Neural crest cell (in vitro differentiated cells): ENCODE data around the gene UCN. TPM values are rescaled to one million over a fixed set of nuclear protein-coding genes. Genes with fewer than 3 reads are reported as not detected.

Experiments
- DNase-seq: peaks from one replicate; pipeline ENCODE4 v3.0.0; 2021; ENCODE audit warnings: low read depth, mixed read lengths, low spot score
- H3K27ac Mint-ChIP-seq: one replicate; pipeline ENCODE4 v1.8.0; 2021; ENCODE audit warnings: mild to moderate bottlenecking, mixed read lengths; ENCODE audit not compliant: unreplicated experiment
- H3K27me3 Mint-ChIP-seq: 2 replicates; pipeline ENCODE4 v1.8.0; 2021; ENCODE audit warnings: low read depth, mild to moderate bottlenecking, mixed read lengths
- H3K36me3 Mint-ChIP-seq: 2 replicates; pipeline ENCODE4 v1.8.0; 2021; ENCODE audit warnings: low read depth, mild to moderate bottlenecking, mixed read lengths
- H3K4me1 Mint-ChIP-seq: 2 replicates; pipeline ENCODE4 v1.8.0; 2021; ENCODE audit warnings: mixed read lengths
- H3K4me3 Mint-ChIP-seq: one replicate; pipeline ENCODE4 v1.8.0; 2021; ENCODE audit warnings: mild to moderate bottlenecking, mixed read lengths
- H3K9me3 Mint-ChIP-seq: 2 replicates; pipeline ENCODE4 v1.8.0; 2021; ENCODE audit warnings: mixed read lengths
- total RNA-seq: library from RNA; stranded (reverse); gene quantifications from 2 replicates; pipeline ENCODE4 v1.2.1, GENCODE V29; 2021
- TF ChIP-seq, protein P1 (sequence below): fragments of 200-600 bp; sonication (generic); conservative IDR thresholded peaks from 2 replicates; pipeline ENCODE4 v1.5.0; 2021; ENCODE audit warnings: antibody characterized with exemption, mild to moderate bottlenecking

UCN gene
- total RNA-seq, 1 donor from 2014 or later = 1.9 TPM

DNA sequence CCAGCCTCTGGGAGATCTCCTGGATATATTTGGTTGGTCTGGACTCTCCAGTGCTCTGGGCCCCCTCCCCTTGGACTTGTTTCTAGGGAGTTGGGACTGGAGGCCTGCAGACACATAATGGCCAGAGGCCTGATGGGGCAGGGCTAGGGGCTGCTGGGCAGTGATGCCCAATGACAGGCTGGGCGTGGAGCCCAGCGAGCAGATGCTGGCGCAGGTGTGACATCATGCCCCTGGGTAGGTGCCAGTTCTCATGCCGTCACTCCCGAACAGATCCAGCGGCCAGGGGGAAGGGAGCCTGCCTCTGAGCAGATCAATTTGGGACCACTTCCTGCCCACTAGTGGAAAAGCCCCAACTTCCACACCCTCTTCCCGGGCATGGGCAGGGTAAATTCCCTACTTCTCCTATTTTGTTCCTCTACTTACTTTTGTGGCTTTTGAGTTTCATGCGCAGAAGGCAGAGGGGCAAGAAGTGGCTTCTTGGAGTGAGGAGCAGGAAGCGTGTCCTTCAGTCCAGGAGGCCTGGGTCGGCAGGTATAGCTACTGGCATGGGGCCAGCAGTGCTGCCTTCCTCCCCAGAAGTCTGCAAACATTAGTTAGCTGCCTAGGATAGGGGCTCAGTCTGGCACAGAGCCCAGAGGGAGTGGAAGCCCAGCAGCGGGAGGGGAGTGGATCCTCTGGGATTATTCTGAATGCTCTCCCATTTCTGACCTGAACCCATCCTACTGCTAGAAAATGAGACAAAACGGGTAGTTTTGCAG is 8.6 kb upstream of the UCN start:
- TF ChIP-seq, protein P1, sequence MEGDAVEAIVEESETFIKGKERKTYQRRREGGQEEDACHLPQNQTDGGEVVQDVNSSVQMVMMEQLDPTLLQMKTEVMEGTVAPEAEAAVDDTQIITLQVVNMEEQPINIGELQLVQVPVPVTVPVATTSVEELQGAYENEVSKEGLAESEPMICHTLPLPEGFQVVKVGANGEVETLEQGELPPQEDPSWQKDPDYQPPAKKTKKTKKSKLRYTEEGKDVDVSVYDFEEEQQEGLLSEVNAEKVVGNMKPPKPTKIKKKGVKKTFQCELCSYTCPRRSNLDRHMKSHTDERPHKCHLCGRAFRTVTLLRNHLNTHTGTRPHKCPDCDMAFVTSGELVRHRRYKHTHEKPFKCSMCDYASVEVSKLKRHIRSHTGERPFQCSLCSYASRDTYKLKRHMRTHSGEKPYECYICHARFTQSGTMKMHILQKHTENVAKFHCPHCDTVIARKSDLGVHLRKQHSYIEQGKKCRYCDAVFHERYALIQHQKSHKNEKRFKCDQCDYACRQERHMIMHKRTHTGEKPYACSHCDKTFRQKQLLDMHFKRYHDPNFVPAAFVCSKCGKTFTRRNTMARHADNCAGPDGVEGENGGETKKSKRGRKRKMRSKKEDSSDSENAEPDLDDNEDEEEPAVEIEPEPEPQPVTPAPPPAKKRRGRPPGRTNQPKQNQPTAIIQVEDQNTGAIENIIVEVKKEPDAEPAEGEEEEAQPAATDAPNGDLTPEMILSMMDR = no peak
- H3K9me3 Mint-ChIP-seq = no peaks in the 10 kb centered on the region

DNA sequence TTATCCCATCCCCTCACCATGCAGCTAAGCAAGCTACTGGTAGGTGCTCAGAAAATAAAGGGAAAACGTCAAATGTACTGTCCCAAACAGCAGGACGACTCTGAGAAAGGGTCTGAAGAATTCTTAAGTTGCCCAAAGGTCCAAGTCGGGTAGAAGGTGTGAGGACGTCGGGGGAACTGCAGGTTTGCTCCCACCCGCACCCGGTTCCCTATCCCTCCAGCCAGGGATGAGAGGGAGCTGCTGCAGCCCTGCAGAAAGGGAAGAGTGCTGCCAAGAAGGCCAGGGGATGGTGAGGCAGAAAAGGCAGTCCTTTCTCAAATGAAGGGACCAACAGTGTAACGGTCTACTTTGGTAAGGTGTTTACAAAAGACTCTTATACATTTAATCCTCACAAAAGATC is 6.9 kb upstream of the UCN start:
- no peaks in the 10 kb centered on the region for H3K9me3 Mint-ChIP-seq
- no peak overlapping the region for H3K27ac Mint-ChIP-seq
- H3K36me3 Mint-ChIP-seq = peaks cover 7% of the 10 kb centered on the region
- no peak overlapping the region for H3K4me3 Mint-ChIP-seq
- TF ChIP-seq, protein P1 = no peak
- H3K4me1 Mint-ChIP-seq = no peaks in the 10 kb centered on the region
- H3K27me3 Mint-ChIP-seq = peaks cover 9% of the 10 kb centered on the region
- no peak for DNase-seq

More for the DNA sequence above, 8.6 kb upstream of the UCN start:
- DNase-seq = no peak
- Mint-ChIP-seq H3K4me1 (peaks cover 7% of the 10 kb centered on the region), H3K27me3 (peaks cover 2% of the 10 kb centered on the region), H3K4me3 (no peak overlapping the region), H3K36me3 (no peaks in the 10 kb centered on the region), H3K27ac (no peak overlapping the region)

DNA sequence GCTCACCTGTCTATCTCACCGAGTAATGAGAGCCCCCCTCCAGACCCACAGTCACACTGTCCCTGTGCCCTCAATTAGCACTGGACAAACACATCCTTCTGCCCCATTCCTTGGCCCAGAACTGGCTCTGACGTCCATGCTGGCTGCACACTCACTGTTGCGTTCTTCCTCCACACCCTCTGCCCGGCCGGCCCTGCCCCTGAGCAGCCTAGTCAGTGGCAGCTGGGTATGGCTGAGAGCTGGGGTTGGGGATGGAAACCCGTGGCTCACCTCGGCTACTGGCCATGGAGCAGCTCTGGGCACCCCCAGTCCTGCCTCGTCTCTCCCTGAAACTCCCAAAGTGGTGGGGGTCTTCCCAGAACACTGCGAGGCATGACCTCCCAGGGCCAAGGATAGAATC is 6.5 kb upstream of the UCN start:
- TF ChIP-seq, protein P1 = no peak
- H3K27me3 Mint-ChIP-seq = peaks cover 11% of the 10 kb centered on the region
- H3K4me3 Mint-ChIP-seq = no peak overlapping the region
- H3K27ac Mint-ChIP-seq = no peak overlapping the region
- H3K36me3 Mint-ChIP-seq = peaks cover 9% of the 10 kb centered on the region
- H3K4me1 Mint-ChIP-seq = no peaks in the 10 kb centered on the region
- no peak for DNase-seq
- no peaks in the 10 kb centered on the region for H3K9me3 Mint-ChIP-seq

DNA sequence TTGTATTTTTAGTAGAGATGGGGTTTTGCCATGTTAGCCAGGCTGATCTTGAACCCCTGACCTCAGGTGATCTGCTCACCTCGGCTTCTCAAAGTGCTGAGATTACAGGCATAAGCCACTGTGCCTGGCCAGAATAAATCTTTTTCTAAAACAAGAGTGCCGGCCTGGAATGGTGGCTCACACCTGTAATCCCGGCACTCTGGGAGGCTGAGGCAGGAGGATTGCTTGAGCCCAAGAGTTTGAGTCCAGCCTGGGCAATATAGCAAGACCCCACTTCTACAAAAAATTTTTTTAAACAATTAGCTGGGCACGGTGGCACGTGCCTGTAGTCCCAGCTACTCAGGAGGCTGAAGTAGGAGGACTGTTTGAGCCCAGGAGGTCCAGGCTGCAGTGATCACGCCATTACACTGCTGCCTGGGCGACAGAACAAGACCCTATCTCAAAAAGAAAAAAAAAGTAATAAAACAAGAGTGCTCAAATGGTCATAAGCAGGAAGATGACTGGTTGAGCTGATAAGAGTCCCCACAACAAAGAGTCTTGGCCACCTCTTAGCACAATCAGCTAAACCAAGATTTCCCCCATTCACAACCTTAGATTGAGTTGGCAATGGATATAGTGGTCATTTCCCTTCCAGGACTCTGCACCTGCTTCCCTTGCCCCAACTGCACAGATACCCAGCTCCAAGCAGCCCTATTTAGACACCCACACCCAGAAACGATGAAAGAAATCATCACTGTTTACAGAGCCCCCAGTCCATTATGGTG is 5.8 kb upstream of the UCN start:
- Mint-ChIP-seq H3K9me3 (no peaks in the 10 kb centered on the region), H3K27me3 (peaks cover 17% of the 10 kb centered on the region), H3K4me3 (no peak overlapping the region), H3K27ac (no peak overlapping the region), H3K36me3 (peaks cover 13% of the 10 kb centered on the region), H3K4me1 (no peaks in the 10 kb centered on the region)
- TF ChIP-seq, protein P1 = no peak
- no peak for DNase-seq

DNA sequence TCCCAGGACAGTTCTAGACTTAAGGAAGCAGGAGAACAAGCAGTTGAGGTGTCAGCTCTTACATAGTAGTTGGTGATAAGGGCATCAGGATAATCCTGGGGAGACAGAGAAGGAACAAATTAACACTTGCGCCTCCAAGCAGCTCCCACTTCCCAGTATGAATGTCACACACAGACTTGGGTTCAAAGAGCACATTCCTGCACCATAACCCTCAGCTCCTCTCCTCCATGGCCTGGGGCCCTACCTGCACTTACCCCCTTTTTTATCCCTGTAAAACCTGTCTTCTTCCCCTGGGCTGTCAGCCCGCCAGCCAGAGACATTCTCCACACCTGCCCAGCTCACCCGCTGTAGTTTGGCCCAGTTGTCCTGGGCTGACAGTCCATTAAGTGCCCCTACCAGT is 3.9 kb upstream of the UCN start:
- Mint-ChIP-seq H3K27ac (no peak overlapping the region), H3K27me3 (peaks cover 34% of the 10 kb centered on the region), H3K4me1 (peaks cover 5% of the 10 kb centered on the region), H3K36me3 (peaks cover 13% of the 10 kb centered on the region), H3K9me3 (no peaks in the 10 kb centered on the region), H3K4me3 (no peak overlapping the region)
- no peak for DNase-seq
- TF ChIP-seq, protein P1 = no peak
